D341Med (cell line): Measurements from ENCODE around the gene BEND5.

Experiments
- DNase-seq: peaks from one replicate; pipeline ENCODE4 v3.0.0; 2012; ENCODE audit warnings: low spot score

Gene BEND5

GRCh38 chr1:48720929-48721328, 55.8 kb downstream of the BEND5 start:
- no peak for DNase-seq

GRCh38 chr1:48718705-48719104, 58.0 kb downstream of the BEND5 start:
- no peak for DNase-seq

GRCh38 chr1:48718116-48718630, 58.5 kb downstream of the BEND5 start:
- DNase-seq: no peak

- DNase-seq: no peak
Measured at GRCh38 chr1:48717082-48717481, 59.6 kb downstream of the BEND5 start.

GRCh38 chr1:48715921-48716320, 60.8 kb downstream of the BEND5 start:
- DNase-seq: no peak

GRCh38 chr1:48710915-48711314, 65.8 kb downstream of the BEND5 start:
- no peak for DNase-seq

GRCh38 chr1:48710318-48710717, 66.4 kb downstream of the BEND5 start:
- no peak for DNase-seq

- no peak for DNase-seq
Measured at GRCh38 chr1:48704736-48705135, 72.0 kb downstream of the BEND5 start.

- DNase-seq: no peak
Measured at GRCh38 chr1:48701445-48701844, 75.2 kb downstream of the BEND5 start.

- DNase-seq: peak; percentile 64
Measured at GRCh38 chr1:48697066-48697707, 79.5 kb downstream of the BEND5 start.

GRCh38 chr1:48695161-48695560, 81.5 kb downstream of the BEND5 start:
- DNase-seq: no peak

GRCh38 chr1:48693674-48694320, 82.9 kb downstream of the BEND5 start:
- no peak for DNase-seq

- no peak for DNase-seq
Measured at GRCh38 chr1:48693180-48693579, 83.5 kb downstream of the BEND5 start.

- no peak for DNase-seq
Measured at GRCh38 chr1:48692235-48692634, 84.5 kb downstream of the BEND5 start.

GRCh38 chr1:48691429-48692001, 85.2 kb downstream of the BEND5 start:
- no peak for DNase-seq

- DNase-seq: no peak
Measured at GRCh38 chr1:48688102-48688760, 88.5 kb downstream of the BEND5 start.

GRCh38 chr1:48687282-48688045, 89.2 kb downstream of the BEND5 start:
- no peak for DNase-seq

- DNase-seq: no peak
Measured at GRCh38 chr1:48686159-48686558, 90.5 kb downstream of the BEND5 start.

GRCh38 chr1:48684381-48684780, 92.3 kb downstream of the BEND5 start:
- DNase-seq: no peak

GRCh38 chr1:48683839-48684238, 92.9 kb downstream of the BEND5 start:
- no peak for DNase-seq

GRCh38 chr1:48681476-48682305, 95.0 kb downstream of the BEND5 start:
- DNase-seq: no peak
